OCI-LY7 (cell line): ENCODE measurements around the gene ADORA2A. TPM values are rescaled to one million over a fixed set of nuclear protein-coding genes. Genes with fewer than 3 reads are reported as not detected.

Experiments used
- BruUV-seq: library from RNA; stranded (reverse); fragments of 400-500 nt; replicated peaks from 2 replicates; lab custom pipeline; 2021; lab: Mats Ljungman, UMichigan
- CTCF ChIA-PET: fragments of 300-600 bp; sonication (Branson Sonifier 250); formaldehyde crosslinking; loops from one replicate; lab custom pipeline; 2022; ENCODE audit warnings: antibody characterized with exemption; ENCODE audit not compliant: unreplicated experiment; lab: Charles Lee
- POLR2A ChIA-PET: fragments of 300-600 bp; sonication (Branson Sonifier 250); formaldehyde crosslinking; loops from one replicate; lab custom pipeline; 2022; ENCODE audit warnings: antibody characterized with exemption; lab: Charles Lee
- DNase-seq: peaks from one replicate; pipeline ENCODE4 v3.0.0-alpha.2; 2015; ENCODE audit warnings: low spot score
- H2AFZ ChIP-seq: fragments of 200-600 bp; sonication (generic), shearing (Covaris generic); 2 replicates; pipeline ENCODE4 v1.6.1; 2014; ENCODE audit warnings: mild to moderate bottlenecking, antibody characterized with exemption, low read length, moderate library complexity
- H3K27ac ChIP-seq: fragments of 200-600 bp; sonication (generic); 2 replicates; pipeline ENCODE4 v1.5.1; 2014; ENCODE audit warnings: mixed run types, low read depth, mild to moderate bottlenecking, moderate library complexity, low read length, inconsistent platforms; ENCODE audit not compliant: poor library complexity, severe bottlenecking
- H3K36me3 ChIP-seq: fragments of 200-600 bp; sonication (generic); 2 replicates; pipeline ENCODE4 v1.6.1; 2014; ENCODE audit warnings: mild to moderate bottlenecking, antibody characterized with exemption, low read length, moderate library complexity, mixed read lengths; ENCODE audit not compliant: insufficient read depth
- H3K4me1 ChIP-seq: fragments of 200-600 bp; sonication (generic); 2 replicates; pipeline ENCODE4 v1.5.1; 2014; ENCODE audit warnings: mild to moderate bottlenecking, low read length; ENCODE audit not compliant: insufficient read depth, poor library complexity, severe bottlenecking
- H3K4me2 ChIP-seq: fragments of 200-600 bp; sonication (generic); 2 replicates; pipeline ENCODE4 v1.6.1; 2014; ENCODE audit warnings: mild to moderate bottlenecking, low read length
- H3K4me3 ChIP-seq: fragments of 200-600 bp; sonication (generic); 2 replicates; pipeline ENCODE4 v1.5.1; 2014; ENCODE audit warnings: mild to moderate bottlenecking, low read depth, low read length; ENCODE audit not compliant: poor library complexity, severe bottlenecking
- H3K79me2 ChIP-seq: fragments of 200-600 bp; sonication (generic); 2 replicates; pipeline ENCODE4 v1.6.1; 2016; ENCODE audit warnings: low read depth, mild to moderate bottlenecking, low read length, moderate library complexity, mixed read lengths; ENCODE audit not compliant: insufficient read depth
- H3K9me2 ChIP-seq: fragments of 200-600 bp; sonication (generic); 2 replicates; pipeline ENCODE4 v1.6.1; 2016; ENCODE audit warnings: mild to moderate bottlenecking, low read length, mixed read lengths; ENCODE audit not compliant: insufficient read depth
- H3K9me3 ChIP-seq: fragments of 200-600 bp; sonication (generic); 2 replicates; pipeline ENCODE4 v1.6.1; 2014; ENCODE audit warnings: mild to moderate bottlenecking, mixed run types, low read length, mixed read lengths
- H4K20me1 ChIP-seq: fragments of 200-600 bp; sonication (generic); 2 replicates; pipeline ENCODE4 v1.6.1; 2014; ENCODE audit warnings: mild to moderate bottlenecking, antibody characterized with exemption, low read length, moderate library complexity, mixed read lengths; ENCODE audit not compliant: insufficient read depth
- EZH2phosphoT487 ChIP-seq: fragments of 200-600 bp; sonication (generic); IDR thresholded peaks from 2 replicates; pipeline ENCODE4 v1.6.1; 2018; ENCODE audit warnings: low read depth, borderline replicate concordance, mild to moderate bottlenecking, mixed run types, antibody characterized with exemption, low read length, moderate library complexity, mixed read lengths
- intact Hi-C: fragments of 100-400 bp; cut with micrococcal nuclease; formaldehyde crosslinking; loops from one replicate; pipeline ENCODE4 v1.10.0; 2022; ENCODE audit not compliant: unreplicated experiment
- total RNA-seq, 2 experiments: library from RNA; depleted of rRNA in 1 of 2; stranded (reverse); fragments of >200 nt in 1 of 2; shearing (Covaris generic) in 1 of 2; gene quantifications; 2 replicates each; pipeline ENCODE4 v1.2.3, GENCODE V29; 2014 to 2022
- TF ChIP-seq, protein P1 (sequence below): fragments of 200-600 bp; sonication (generic); conservative IDR thresholded peaks from 2 replicates; pipeline ENCODE4 v1.5.1; 2014; ENCODE audit warnings: mild to moderate bottlenecking, antibody characterized with exemption, low read length, moderate library complexity, mixed read lengths

ADORA2A gene
- total RNA-seq, 2 experiments from 2014 or later: 35.0 to 35.7 TPM

DNA sequence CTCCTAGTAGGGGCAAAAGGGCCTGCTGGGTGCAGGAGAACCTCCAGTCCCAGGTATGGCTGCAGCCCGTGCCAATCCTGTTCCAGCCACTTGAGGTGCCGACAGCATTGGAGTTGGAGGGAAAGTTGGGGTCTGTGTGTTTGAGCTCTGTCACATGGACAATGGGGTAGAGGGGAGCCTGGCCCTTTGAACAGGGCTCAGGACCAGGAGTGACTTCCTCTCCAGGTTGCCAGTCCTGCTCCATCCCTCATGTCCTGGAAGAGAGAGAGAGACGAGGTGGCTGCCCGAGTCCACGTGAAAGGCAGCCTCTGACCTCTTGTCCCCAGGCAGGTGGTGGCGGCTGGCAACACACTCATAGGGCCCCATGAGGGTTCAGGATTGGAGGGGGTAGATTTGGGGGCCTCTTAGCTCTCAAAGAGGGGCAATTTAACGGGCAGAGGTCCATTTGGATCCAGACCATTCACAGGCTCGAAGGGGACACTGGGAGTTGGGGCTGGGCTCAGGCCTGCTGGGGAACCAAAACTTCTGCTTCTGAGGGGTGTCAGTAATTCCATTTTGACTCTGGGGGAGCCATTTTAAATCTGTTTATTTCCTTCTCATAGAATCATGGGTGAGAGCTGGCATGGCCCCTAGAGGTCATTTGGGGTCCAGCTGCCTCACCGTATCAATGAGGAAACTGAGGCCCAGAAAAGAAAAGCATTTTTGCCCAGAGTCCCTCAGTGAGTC, 4.1 kb downstream of the ADORA2A start:
- Histone ChIP-seq H4K20me1 (no peaks in the 10 kb centered on the region), H3K9me2 (no peaks in the 10 kb centered on the region), H3K79me2 (peaks cover 69% of the 10 kb centered on the region), H2AFZ (no peak overlapping the region), H3K4me1 (peaks cover 97% of the 10 kb centered on the region), H3K36me3 (peaks cover 22% of the 10 kb centered on the region; the same call in 1 of the 2 replicates), H3K27ac (peak overlapping the region; percentile 99), H3K4me3 (peak overlapping the region; percentile 61), H3K4me2 (peak overlapping the region; percentile 97), H3K9me3 (no peaks in the 10 kb centered on the region)
- CTCF ChIA-PET: no interaction called here
- BruUV-seq: no TSS peak
- intact Hi-C loops: no loop called here
- POLR2A ChIA-PET: no interaction called here
- no peak for TF ChIP-seq EZH2phosphoT487
- TF ChIP-seq, protein P1, sequence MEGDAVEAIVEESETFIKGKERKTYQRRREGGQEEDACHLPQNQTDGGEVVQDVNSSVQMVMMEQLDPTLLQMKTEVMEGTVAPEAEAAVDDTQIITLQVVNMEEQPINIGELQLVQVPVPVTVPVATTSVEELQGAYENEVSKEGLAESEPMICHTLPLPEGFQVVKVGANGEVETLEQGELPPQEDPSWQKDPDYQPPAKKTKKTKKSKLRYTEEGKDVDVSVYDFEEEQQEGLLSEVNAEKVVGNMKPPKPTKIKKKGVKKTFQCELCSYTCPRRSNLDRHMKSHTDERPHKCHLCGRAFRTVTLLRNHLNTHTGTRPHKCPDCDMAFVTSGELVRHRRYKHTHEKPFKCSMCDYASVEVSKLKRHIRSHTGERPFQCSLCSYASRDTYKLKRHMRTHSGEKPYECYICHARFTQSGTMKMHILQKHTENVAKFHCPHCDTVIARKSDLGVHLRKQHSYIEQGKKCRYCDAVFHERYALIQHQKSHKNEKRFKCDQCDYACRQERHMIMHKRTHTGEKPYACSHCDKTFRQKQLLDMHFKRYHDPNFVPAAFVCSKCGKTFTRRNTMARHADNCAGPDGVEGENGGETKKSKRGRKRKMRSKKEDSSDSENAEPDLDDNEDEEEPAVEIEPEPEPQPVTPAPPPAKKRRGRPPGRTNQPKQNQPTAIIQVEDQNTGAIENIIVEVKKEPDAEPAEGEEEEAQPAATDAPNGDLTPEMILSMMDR: no peak
- no peak for DNase-seq

DNA sequence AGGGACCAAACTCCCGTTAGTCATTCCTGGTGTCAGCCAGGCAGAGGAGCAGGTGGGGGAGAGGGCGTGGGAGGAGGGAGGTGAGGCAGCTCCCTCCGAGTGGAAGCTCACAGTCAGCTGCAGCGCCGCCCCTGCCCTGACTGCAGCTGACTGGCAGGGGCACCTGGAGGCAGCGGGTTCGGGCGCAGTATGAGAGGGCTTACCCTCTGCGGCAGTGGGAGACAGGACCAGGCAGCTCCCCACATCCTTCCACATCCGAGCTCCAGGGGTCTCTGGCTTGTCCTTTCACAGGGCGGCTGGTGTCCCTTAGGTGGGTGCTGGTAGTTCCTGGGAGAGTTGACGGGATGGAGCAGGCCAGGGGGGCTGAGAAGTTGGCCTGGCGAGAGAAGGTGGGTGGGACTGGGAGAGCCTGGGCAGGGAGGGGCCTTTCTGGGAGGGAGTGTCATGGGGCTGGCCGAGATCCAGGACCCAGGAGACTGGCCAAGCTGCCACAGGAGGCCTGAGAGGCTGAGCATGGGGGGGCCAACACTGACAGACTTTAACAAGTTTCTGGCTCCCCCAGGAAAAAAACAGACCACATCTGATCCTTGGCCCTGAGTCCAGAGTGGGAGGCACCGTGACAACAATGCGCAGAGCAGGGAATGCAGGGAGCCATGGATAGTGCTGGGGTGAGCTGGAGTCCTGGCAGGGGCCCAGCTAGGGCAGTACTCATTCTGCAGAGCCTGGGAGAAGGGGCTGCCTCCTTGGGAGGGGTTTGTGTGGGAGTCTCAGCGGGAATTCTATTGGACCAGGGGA, 4.9 kb downstream of the ADORA2A start:
- DNase-seq: peak; percentile 72
- Histone ChIP-seq H3K9me2 (no peaks in the 10 kb centered on the region), H4K20me1 (no peaks in the 10 kb centered on the region), H3K27ac (peak overlapping the region; percentile 99), H3K4me1 (peaks cover 97% of the 10 kb centered on the region), H3K4me3 (peak overlapping the region; percentile 61), H3K79me2 (peaks cover 73% of the 10 kb centered on the region), H3K36me3 (peaks cover 30% of the 10 kb centered on the region; the same call in 1 of the 2 replicates), H3K9me3 (no peaks in the 10 kb centered on the region), H2AFZ (no peak overlapping the region), H3K4me2 (peak overlapping the region; percentile 97)
- ChIA-PET POLR2A (interaction anchor here (0.5 to 0.6 kb wide), 2 partner anchors 96 to 1225 kb away, joined by 3 read pairs; no protein-coding TSS in a partner anchor), CTCF (no interaction called here)
- intact Hi-C loops: no loop called here
- no TSS peak for BruUV-seq
- TF ChIP-seq, protein P1: peak; percentile 55
- TF ChIP-seq EZH2phosphoT487: no peak
